Measurements from ENCODE around the gene PRMT9.

The PRMT9 gene

DNA sequence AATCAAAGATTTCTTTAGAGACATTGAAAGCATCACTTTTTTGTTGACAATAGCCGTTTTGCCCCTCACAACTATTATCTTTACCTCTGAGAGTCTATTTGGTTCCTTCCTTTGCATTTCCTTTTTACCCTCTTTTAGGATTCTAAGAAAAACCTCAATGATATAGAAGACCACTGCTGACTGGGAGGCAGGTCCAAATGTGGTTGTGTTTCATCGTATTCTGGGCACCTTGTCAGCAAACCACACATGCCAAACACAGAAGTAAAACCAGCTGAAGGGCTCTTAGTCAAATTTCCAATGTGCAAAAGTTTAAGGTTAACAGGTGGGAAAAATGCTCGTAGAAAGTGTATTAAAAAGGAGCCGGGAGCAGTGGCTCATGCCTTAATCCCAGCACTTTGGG, 5.1 kb upstream of the PRMT9 start:
- no peak overlapping the region for H3K27ac ChIP-seq (ENCODE audit: low read depth, low read length)
- H3K27me3 ChIP-seq (ENCODE audit: control insufficient read depth, low read length) = no peaks in the 10 kb centered on the region
- no peaks in the 10 kb centered on the region for H3K9me3 ChIP-seq (ENCODE audit: control insufficient read depth, insufficient read depth, low read length)
- H3F3A ChIP-seq (ENCODE audit: control insufficient read depth, insufficient read depth) = no peaks in the 10 kb centered on the region
- H3K9me2 ChIP-seq (replicated peaks; ENCODE audit: control insufficient read depth, low read length) = no peaks in the 10 kb centered on the region
- peaks cover 6% of the 10 kb centered on the region for H3K4me1 ChIP-seq (ENCODE audit: control insufficient read depth, low read length)
- no peaks in the 10 kb centered on the region for H3K36me3 ChIP-seq (ENCODE audit: control insufficient read depth, low read length)
- H3K4me3 ChIP-seq (ENCODE audit: low read length) = no peak overlapping the region
- no peak overlapping the region for H3K4me2 ChIP-seq (ENCODE audit: low read length)
- peaks cover 7% of the 10 kb centered on the region for H3K79me2 ChIP-seq (ENCODE audit: control insufficient read depth, low read length)
- no peak for TF ChIP-seq CTCF (IDR thresholded peaks at IDR 0.05; ENCODE audit: low read depth, low read length, poor library complexity, severe bottlenecking)
- no peak for TF ChIP-seq EZH2phosphoT487 (IDR thresholded peaks at IDR 0.05; ENCODE audit: borderline replicate concordance, low read length)
- no peaks in the 10 kb centered on the region for H4K20me1 ChIP-seq (ENCODE audit: control insufficient read depth, insufficient read depth, low read depth, low read length)

DNA sequence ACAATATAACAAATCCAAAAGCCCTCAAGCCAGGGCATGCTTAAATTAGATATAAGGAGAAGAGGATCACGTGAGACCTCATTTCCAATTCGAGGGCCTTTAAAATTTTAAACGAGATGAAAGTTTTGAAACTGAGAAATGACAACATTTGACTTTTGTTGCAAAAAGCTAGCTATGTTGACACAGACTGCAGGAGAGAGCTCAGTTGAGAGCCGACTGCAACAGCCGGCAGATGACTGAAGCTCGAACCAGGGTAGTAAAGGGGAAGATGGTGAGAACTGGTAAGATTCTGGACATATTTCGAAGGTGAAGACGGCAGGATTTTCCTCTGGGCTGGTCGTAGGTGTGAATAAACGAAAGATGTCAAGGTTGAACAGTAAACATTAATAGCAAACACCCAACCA, 773 bp downstream of the PRMT9 start:
- no peaks in the 10 kb centered on the region for H3K9me2 ChIP-seq (replicated peaks; ENCODE audit: control insufficient read depth, low read length)
- TF ChIP-seq CTCF (IDR thresholded peaks at IDR 0.05; ENCODE audit: low read depth, low read length, poor library complexity, severe bottlenecking) (no peak), EZH2phosphoT487 (IDR thresholded peaks at IDR 0.05; ENCODE audit: borderline replicate concordance, low read length) (no peak)
- peak overlapping the region; percentile 78 for H3K4me2 ChIP-seq (ENCODE audit: low read length)
- no peaks in the 10 kb centered on the region for H3F3A ChIP-seq (ENCODE audit: control insufficient read depth, insufficient read depth)
- peaks cover 57% of the 10 kb centered on the region for H3K79me2 ChIP-seq (ENCODE audit: control insufficient read depth, low read length)
- H3K9me3 ChIP-seq (ENCODE audit: control insufficient read depth, insufficient read depth, low read length) = no peaks in the 10 kb centered on the region
- peak overlapping the region; percentile 66 for H3K27ac ChIP-seq (ENCODE audit: low read depth, low read length)
- no peaks in the 10 kb centered on the region for H4K20me1 ChIP-seq (ENCODE audit: control insufficient read depth, insufficient read depth, low read depth, low read length)
- H3K36me3 ChIP-seq (ENCODE audit: control insufficient read depth, low read length) = peaks cover 16% of the 10 kb centered on the region
- no peaks in the 10 kb centered on the region for H3K27me3 ChIP-seq (ENCODE audit: control insufficient read depth, low read length)
- H3K4me1 ChIP-seq (ENCODE audit: control insufficient read depth, low read length) = peaks cover 14% of the 10 kb centered on the region
- peak overlapping the region; percentile 94 for H3K4me3 ChIP-seq (ENCODE audit: low read length)

DNA sequence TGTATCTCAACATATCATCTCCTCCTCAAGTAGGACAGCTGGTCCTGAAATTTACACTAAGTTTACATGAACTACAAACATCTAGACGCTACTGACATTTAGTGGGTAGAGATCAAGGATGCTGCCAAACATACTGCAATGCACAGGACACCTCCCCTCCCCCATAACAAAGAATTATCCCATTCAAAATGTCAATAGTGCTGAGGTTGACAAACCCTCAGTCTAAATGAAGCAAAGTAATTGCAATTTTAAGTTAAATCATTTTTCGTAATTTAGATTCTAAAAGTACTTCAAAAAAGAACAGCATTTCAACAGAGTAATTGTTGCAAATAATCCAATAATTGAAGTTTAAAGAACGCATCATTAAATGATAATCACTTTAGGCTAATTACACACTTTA, 1.2 kb downstream of the PRMT9 start:
- H3K4me1 ChIP-seq (ENCODE audit: control insufficient read depth, low read length) = peaks cover 14% of the 10 kb centered on the region
- H3K79me2 ChIP-seq (ENCODE audit: control insufficient read depth, low read length) = peaks cover 60% of the 10 kb centered on the region
- H3K9me3 ChIP-seq (ENCODE audit: control insufficient read depth, insufficient read depth, low read length) = no peaks in the 10 kb centered on the region
- H3K27ac ChIP-seq (ENCODE audit: low read depth, low read length) = no peak overlapping the region
- no peak for TF ChIP-seq CTCF (IDR thresholded peaks at IDR 0.05; ENCODE audit: low read depth, low read length, poor library complexity, severe bottlenecking)
- TF ChIP-seq EZH2phosphoT487 (IDR thresholded peaks at IDR 0.05; ENCODE audit: borderline replicate concordance, low read length) = no peak
- H3K27me3 ChIP-seq (ENCODE audit: control insufficient read depth, low read length) = no peaks in the 10 kb centered on the region
- H3K4me2 ChIP-seq (ENCODE audit: low read length) = peak overlapping the region; percentile 78
- H3K9me2 ChIP-seq (replicated peaks; ENCODE audit: control insufficient read depth, low read length) = no peaks in the 10 kb centered on the region
- H3K36me3 ChIP-seq (ENCODE audit: control insufficient read depth, low read length) = peaks cover 19% of the 10 kb centered on the region
- no peaks in the 10 kb centered on the region for H4K20me1 ChIP-seq (ENCODE audit: control insufficient read depth, insufficient read depth, low read depth, low read length)
- no peaks in the 10 kb centered on the region for H3F3A ChIP-seq (ENCODE audit: control insufficient read depth, insufficient read depth)
- peak overlapping the region; percentile 94 for H3K4me3 ChIP-seq (ENCODE audit: low read length)
